Muscle layer of duodenum (tissue), 2 donors: Measurements from ENCODE around the gene CADPS.

Source experiments
- H3K27ac ChIP-seq: one replicate; pipeline ENCODE4 v1.7.0; 2013; ENCODE audit warnings: mild to moderate bottlenecking, low read length
- H3K27me3 ChIP-seq: one replicate; pipeline ENCODE4 v1.7.0; 2013; ENCODE audit warnings: low read depth, mild to moderate bottlenecking, control low read depth, low read length
- H3K36me3 ChIP-seq, 2 donors: one replicate each; pipeline ENCODE4 v1.7.0; 2013; ENCODE audit warnings: low read length in 2 of 2, control low read depth in 1 of 2, mild to moderate bottlenecking in 1 of 2; ENCODE audit not compliant: insufficient read depth in 2 of 2, control insufficient read depth in 1 of 2
- H3K4me1 ChIP-seq, 2 donors: one replicate each; pipeline ENCODE4 v1.7.0; 2013; ENCODE audit warnings: low read length in 2 of 2, mild to moderate bottlenecking in 2 of 2, control low read depth in 1 of 2, moderate library complexity in 1 of 2; ENCODE audit not compliant: insufficient read depth in 2 of 2, control insufficient read depth in 1 of 2
- H3K4me3 ChIP-seq, 2 donors: one replicate each; pipeline ENCODE4 v1.7.0; 2013; ENCODE audit warnings: low read length in 2 of 2, low read depth in 1 of 2, mild to moderate bottlenecking in 1 of 2
- H3K9me3 ChIP-seq, 2 donors: one replicate each; pipeline ENCODE4 v1.7.0; 2013; ENCODE audit warnings: low read length in 2 of 2, control low read depth in 1 of 2, mild to moderate bottlenecking in 1 of 2; ENCODE audit not compliant: control insufficient read depth in 1 of 2
- donor health status: healthy.

The CADPS gene

DNA sequence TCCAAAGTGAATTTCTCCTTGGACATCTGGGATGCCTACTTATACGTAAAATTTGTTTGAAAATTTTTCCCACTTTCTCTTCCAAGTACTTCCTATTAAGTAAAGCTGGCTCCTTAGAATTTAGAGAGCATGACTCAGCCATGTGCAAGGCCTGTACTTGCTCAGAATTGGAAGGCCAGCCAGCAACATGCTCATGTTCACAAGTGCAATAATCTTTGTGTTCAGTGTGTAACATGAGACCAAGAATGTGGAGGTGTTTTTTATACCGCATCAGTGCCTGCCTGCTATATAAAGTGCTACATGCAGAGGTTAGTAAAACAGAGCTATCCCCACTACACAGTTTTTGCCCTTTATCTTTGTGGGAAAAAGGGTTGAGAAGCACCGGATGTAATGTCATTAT, 349.9 kb downstream of the CADPS start:
- Histone ChIP-seq H3K4me1 (no peaks in the 10 kb centered on the region), H3K36me3 (no peaks in the 10 kb centered on the region), H3K4me3 (no peak overlapping the region), H3K27ac (no peak overlapping the region), H3K9me3 (no peaks in the 10 kb centered on the region), H3K27me3 (no peaks in the 10 kb centered on the region)

DNA sequence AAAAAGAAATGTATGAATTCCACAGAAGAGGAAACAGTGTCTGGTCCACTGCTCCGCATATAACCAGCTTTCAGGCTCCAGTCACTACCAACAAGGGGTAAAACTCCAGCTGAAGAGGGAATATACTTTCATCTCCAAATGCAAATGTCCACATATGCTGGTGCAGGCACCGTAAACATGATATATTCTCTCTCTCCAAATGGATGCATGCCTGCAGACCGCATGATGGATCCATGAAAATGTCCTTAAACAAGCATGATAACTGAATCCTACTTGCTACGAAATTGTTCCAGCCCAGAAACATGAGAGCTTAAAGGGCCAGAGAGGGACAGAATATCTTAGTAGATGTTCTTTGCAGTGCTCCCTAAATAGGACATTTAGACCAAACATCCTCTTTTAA, 351.5 kb downstream of the CADPS start:
- Histone ChIP-seq H3K9me3 (no peaks in the 10 kb centered on the region), H3K4me3 (no peak overlapping the region), H3K36me3 (no peaks in the 10 kb centered on the region), H3K27me3 (no peaks in the 10 kb centered on the region), H3K27ac (no peak overlapping the region), H3K4me1 (no peaks in the 10 kb centered on the region)

DNA sequence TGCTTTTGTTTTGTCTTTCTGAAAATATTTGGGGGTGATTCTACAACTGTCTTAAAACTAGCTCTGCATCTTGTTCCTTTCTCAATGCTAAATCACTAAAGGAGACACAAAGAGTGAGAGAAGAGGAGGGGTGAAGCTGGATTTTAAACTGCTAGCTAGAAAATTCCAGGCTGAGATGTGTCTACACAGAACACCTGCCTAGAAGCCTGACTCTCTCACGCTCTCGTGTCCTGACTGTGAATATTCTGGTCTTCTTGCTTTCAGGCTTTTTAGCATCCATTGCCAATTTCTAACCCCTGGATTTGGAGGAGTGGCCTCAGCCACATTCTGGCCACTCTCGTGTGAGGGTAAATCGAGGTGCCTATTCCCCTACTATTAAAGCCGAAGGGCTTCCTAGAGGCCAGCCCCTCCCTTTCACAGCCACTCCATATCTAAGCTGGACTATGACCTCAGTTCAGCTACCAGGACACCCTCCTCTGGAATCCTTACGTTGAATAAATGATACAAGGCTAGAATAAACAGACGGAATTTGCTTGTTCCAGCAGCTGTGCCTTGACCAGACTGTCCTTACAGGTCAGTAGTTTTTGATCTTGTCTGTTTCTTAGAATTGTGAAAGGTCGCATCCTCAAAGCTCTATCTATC, 353.6 kb downstream of the CADPS start:
- no peaks in the 10 kb centered on the region for H3K4me1 ChIP-seq
- no peaks in the 10 kb centered on the region for H3K9me3 ChIP-seq
- no peaks in the 10 kb centered on the region for H3K36me3 ChIP-seq
- H3K4me3 ChIP-seq = no peak overlapping the region
- H3K27me3 ChIP-seq = no peaks in the 10 kb centered on the region
- H3K27ac ChIP-seq = no peak overlapping the region

DNA sequence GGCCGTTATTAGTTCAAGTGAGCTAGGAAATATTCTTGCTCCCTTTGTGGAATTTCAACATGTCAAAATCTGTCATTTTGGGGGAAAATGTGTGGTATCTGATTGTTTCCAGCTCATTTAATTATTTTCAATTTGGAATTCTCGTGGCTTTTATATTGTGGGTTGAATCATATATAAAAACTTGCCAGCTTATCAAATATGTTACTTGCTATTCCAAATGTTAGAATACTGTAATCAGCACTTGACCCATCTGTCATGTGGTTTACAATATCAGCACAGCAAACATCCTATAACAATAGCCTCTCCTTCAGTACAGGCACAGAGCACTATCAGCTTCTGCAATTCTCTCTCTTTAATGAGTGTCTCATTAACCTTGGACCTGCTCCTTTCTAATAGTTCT, 371.7 kb downstream of the CADPS start:
- Histone ChIP-seq H3K27me3 (no peaks in the 10 kb centered on the region), H3K9me3 (no peaks in the 10 kb centered on the region), H3K4me3 (no peak overlapping the region), H3K27ac (no peak overlapping the region), H3K4me1 (no peaks in the 10 kb centered on the region), H3K36me3 (no peaks in the 10 kb centered on the region)

DNA sequence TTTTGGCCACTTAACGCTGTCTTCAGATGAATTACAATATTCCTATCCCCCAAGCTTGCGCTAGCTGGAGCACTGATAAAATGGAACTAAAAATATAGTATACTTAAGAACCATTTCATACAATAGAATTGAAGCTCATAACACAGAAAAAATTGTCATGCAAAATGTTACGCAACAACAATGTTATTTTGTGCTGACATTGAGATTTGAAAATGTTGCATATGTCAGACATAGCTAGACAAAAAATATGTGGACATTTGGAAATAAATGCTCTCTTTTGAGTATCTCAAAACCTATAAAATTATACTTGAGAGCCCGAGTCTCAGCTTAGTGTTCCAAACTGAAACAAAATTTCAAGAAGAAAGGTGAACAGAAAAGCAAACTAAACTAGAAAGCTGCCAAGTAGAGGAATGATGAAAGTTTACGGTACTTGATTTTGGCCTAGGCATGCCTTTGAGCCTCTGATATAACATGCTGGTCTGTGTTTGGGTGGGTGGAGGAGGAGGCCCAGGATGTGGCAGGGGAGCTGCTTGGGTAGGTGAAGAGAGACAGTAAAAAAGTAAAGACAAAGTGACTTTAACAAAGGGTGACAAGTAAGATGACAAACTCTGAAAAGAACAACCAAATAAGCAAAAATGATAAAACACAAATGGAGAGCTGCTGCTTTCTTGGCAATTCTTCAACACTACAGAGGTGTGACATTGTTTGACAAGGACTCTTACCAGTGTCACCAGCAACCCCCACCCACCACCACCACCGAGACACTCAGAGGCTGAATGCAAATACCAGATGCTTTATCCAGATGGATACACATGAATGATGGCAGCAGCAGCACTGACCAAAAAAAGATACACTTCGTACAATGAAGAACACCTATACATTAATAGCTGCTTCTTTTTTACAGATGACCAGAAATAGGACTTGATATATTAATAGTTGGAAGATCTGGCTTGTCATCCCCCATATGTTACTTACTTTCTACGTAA, 372.6 kb downstream of the CADPS start:
- Histone ChIP-seq H3K9me3 (no peaks in the 10 kb centered on the region), H3K36me3 (no peaks in the 10 kb centered on the region), H3K4me1 (no peaks in the 10 kb centered on the region), H3K4me3 (no peak overlapping the region), H3K27ac (no peak overlapping the region), H3K27me3 (no peaks in the 10 kb centered on the region)

DNA sequence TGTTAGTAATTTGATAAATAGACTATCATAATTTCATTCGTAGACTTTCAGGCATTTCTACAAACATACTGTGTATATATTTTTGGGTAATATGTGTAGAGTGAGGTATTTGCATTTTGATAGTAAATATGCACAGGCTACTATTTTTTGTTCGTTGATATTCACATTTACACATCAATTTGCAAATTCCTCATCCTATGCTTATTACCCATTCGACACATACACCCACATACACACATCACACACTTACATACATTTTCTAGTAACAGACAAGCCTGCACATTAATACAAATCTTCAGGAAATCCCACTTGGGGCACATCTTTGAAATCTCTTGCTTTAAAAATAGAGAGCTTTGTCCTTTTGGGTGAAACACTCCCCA, 373.9 kb downstream of the CADPS start:
- Histone ChIP-seq H3K9me3 (no peaks in the 10 kb centered on the region), H3K27me3 (no peaks in the 10 kb centered on the region), H3K27ac (no peak overlapping the region), H3K36me3 (no peaks in the 10 kb centered on the region), H3K4me1 (no peaks in the 10 kb centered on the region), H3K4me3 (no peak overlapping the region)

DNA sequence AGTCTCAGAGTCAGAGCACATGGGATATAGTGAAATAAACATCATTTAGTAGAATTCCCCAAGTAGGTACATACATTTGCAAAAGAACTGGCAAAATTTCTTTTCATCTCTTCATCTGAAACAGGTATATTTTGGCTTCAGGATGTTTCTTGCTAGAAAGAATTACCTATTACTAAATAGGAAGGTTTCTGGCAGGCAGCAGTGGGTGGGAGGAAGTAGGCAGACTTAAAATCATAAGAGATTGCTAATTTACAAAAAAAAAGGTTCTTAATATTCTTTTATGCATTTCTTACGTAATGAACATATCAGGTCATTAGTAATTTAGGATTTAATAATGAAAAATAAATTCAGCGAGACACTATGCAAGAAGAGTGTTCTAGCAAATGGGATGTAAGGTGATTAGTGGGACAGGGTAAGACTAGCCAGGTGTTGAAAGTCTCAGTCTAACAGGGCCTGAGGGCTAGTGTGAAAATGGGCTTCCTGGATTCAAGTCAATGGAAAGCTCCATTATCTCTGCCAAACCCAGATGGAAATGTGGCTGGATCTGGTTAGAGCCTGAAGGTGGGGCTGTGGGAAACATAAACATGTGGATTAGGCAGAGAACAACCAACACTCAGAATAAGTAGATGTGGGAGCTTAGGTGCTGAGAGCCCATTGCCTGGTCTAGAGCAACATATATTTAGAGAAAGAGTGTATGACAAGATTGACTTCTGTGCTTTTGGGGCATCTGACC, 374.5 kb downstream of the CADPS start:
- no peaks in the 10 kb centered on the region for H3K4me1 ChIP-seq
- H3K9me3 ChIP-seq = no peaks in the 10 kb centered on the region
- H3K4me3 ChIP-seq = no peak overlapping the region
- no peaks in the 10 kb centered on the region for H3K36me3 ChIP-seq
- no peak overlapping the region for H3K27ac ChIP-seq
- no peaks in the 10 kb centered on the region for H3K27me3 ChIP-seq

DNA sequence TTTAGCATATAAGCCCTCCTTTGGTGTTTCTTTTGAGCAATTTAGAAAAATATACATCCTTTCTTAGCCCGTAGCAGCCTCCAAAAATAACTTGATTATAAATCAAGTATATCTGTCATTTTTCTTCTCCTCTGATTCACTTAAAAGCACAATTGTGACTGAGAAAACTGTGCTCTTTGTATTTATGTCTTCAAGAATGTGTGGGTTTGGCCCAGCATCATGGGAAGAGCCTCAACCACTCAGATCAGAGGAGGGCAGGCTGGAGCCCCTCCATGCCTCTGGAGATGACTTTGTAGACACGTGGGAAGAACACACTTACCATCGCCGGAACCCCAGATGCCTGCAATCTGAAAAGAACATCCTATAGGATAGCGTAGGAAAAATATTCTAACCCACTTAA, 378.1 kb downstream of the CADPS start:
- Histone ChIP-seq H3K9me3 (no peaks in the 10 kb centered on the region), H3K4me1 (no peaks in the 10 kb centered on the region), H3K27ac (no peak overlapping the region), H3K27me3 (no peaks in the 10 kb centered on the region), H3K36me3 (no peaks in the 10 kb centered on the region), H3K4me3 (no peak overlapping the region)

DNA sequence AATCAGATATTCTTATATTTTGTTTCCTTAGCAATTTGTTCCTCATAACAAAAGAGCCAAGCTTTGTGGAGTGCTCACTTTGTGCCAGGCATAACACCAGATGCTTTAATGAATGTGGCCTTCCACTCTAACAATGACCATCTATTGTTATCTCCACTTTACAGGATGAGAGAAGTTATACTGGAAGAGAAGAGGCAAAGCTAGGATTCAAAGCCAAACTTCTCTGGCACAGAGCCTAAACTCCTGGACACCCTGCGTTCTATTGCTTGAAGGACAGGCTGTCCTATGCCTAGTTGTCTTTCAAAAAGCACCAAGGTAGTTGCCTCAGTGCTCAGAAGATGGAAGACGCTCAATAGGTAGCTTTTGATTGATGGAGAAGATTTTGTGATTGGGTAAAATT, 378.7 kb downstream of the CADPS start:
- no peaks in the 10 kb centered on the region for H3K4me1 ChIP-seq
- H3K9me3 ChIP-seq = no peaks in the 10 kb centered on the region
- no peak overlapping the region for H3K4me3 ChIP-seq

DNA sequence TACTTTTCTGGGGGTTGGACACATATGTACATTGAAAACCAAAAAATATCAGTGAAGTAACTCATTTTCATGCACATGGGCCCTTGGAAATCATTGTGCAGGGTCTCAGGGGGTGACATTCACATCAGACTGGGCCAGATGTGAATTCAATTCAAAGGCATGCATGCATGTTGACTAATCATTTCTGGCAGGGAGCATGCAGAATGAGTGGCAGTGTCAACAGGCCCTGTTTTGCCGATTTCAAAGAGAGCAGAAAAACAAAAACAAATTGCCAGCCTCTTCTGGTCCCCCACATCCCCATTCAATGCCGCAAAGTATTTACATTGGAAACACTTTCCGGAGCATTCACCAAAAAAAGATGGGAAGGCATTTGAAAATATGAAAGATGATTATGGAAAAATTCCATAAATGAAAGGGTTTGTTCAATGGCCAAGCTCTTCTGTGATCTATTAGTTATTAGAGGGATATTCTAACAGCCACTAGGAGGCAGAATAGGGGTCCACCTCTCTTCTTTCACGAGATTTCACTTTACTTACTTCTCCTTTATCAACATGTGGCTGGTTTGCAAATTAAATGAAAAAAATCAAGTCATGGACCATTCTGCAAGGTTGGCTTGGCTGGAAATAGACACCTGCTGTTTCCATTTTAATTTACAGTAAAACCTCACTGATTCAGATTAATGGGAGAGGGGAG, 382.0 kb downstream of the CADPS start:
- H3K4me1 ChIP-seq = no peaks in the 10 kb centered on the region
- H3K9me3 ChIP-seq = no peaks in the 10 kb centered on the region
- H3K36me3 ChIP-seq = no peaks in the 10 kb centered on the region
- H3K27ac ChIP-seq = no peak overlapping the region
- no peak overlapping the region for H3K4me3 ChIP-seq
- no peaks in the 10 kb centered on the region for H3K27me3 ChIP-seq

More for the DNA sequence above, 378.7 kb downstream of the CADPS start:
- H3K27ac ChIP-seq = no peak overlapping the region
- H3K36me3 ChIP-seq = no peaks in the 10 kb centered on the region
- H3K27me3 ChIP-seq = no peaks in the 10 kb centered on the region

DNA sequence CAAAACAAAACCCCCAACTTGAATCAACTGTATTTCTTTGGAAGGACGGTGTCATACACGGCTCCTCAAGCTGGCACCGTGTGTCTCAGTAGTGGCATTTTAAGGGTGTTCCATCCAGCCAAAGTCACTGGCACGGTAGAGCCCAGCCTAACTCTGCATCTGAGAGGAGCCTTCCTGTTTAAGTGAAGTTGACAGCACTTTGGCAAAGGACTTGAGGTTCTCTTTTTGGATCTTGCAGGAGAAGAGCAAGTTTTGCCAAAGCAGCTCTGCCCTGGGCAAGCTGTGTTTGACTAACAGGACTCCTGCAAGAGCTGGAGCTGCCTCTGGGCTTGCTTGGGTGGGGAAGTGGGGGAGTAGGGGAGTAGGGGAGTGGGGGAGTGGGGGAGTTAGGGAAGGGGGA, 392.3 kb downstream of the CADPS start:
- H3K9me3 ChIP-seq = no peaks in the 10 kb centered on the region
- H3K36me3 ChIP-seq = no peaks in the 10 kb centered on the region
- no peak overlapping the region for H3K4me3 ChIP-seq
- no peaks in the 10 kb centered on the region for H3K27me3 ChIP-seq
- no peak overlapping the region for H3K27ac ChIP-seq
- H3K4me1 ChIP-seq = no peaks in the 10 kb centered on the region
